B cell (primary cell): ENCODE results near the gene CCDC138.

Experiments
- CTCF ChIP-seq: fragments of 200-600 bp; IDR thresholded peaks from one replicate; pipeline ENCODE4 v1.8.0; 2022; ENCODE audit warnings: antibody characterized with exemption, mild to moderate bottlenecking
- EZH2 ChIP-seq: IDR thresholded peaks from 2 replicates; pipeline ENCODE4 v1.6.1; 2012; ENCODE audit warnings: borderline replicate concordance, low read depth, mild to moderate bottlenecking, moderate library complexity, low read length; ENCODE audit not compliant: insufficient read depth, poor library complexity, severe bottlenecking

- TF ChIP-seq CTCF (no peak), EZH2 (no peak)
Measured at GRCh38 chr2:108845923-108846322, 59.4 kb downstream of the CCDC138 start.
